ENCODE results near the gene SELL. TPM values are rescaled to one million over a fixed set of nuclear protein-coding genes. Genes with fewer than 3 reads are reported as not detected.

SELL gene
- polyA plus RNA-seq, 1 donor (not counting 4 experiments of a cell fraction or from before 2014, with no cell fraction given) = 0.08 TPM

- H3K9ac ChIP-seq (ENCODE audit: control insufficient read depth, extremely low read depth, insufficient read depth, low read length) = no peak overlapping the region
- no peak overlapping the region for H3K4me3 ChIP-seq (ENCODE audit: control insufficient read depth in 2 of 3, extremely low read depth in 1 of 3, insufficient read depth in 2 of 3, low read depth in 1 of 3, low read length in 3 of 3)
- H4K20me1 ChIP-seq (ENCODE audit: control insufficient read depth, extremely low read depth, insufficient read depth, low read length) = no peaks in the 10 kb centered on the region
- TF ChIP-seq CTCF (optimal IDR thresholded peaks at IDR 0.05 in 1 of 3, IDR thresholded peaks at IDR 0.05 in 1 of 3, conservative IDR thresholded peaks at IDR 0.05 in 1 of 3; ENCODE audit: extremely low read depth in 1 of 3, insufficient read depth in 2 of 3, low read length in 3 of 3) (no peak), EZH2 (IDR thresholded peaks at IDR 0.05; ENCODE audit: low read length) (no peak)
- no peaks in the 10 kb centered on the region for H3K4me1 ChIP-seq (ENCODE audit: control insufficient read depth, extremely low read depth, insufficient read depth, low read length)
- H3K9me1 ChIP-seq (ENCODE audit: control insufficient read depth, extremely low read depth, insufficient read depth, low read length) = no peaks in the 10 kb centered on the region
- FAIRE-seq (no peak), DNase-seq (ENCODE audit: low read depth, low spot score) (no peak)
- no peak overlapping the region for H2AFZ ChIP-seq (ENCODE audit: control insufficient read depth, low read length)
- H3K9me3 ChIP-seq (ENCODE audit: control insufficient read depth, low read depth, low read length) = no peaks in the 10 kb centered on the region
- H3K79me2 ChIP-seq (ENCODE audit: control insufficient read depth, insufficient read depth, low read length) = no peaks in the 10 kb centered on the region
- no peak overlapping the region for H3K27ac ChIP-seq (ENCODE audit: control insufficient read depth, insufficient read depth, low read length)
- H3K36me3 ChIP-seq (ENCODE audit: control insufficient read depth in 2 of 2, extremely low read depth in 1 of 2, insufficient read depth in 2 of 2, low read length in 2 of 2) = no peaks in the 10 kb centered on the region
- no peaks in the 10 kb centered on the region for H3K27me3 ChIP-seq (ENCODE audit: control insufficient read depth, extremely low read depth, insufficient read depth, low read length)
- dilution Hi-C loops (cut with MboI; ENCODE audit: extremely low pct_ligation_motif_present, low sequenced_read_pairs) = no loop called here
- H3K4me2 ChIP-seq (ENCODE audit: control insufficient read depth, extremely low read depth, insufficient read depth, low read depth, low read length) = no peak overlapping the region
Measured at GRCh38 chr1:169746550-169746949, 35.1 kb upstream of the SELL start.

GRCh38 chr1:169745015-169745861 lies 33.8 kb upstream of the SELL start:
- no peaks in the 10 kb centered on the region for H4K20me1 ChIP-seq (ENCODE audit: control insufficient read depth, extremely low read depth, insufficient read depth, low read length)
- no peaks in the 10 kb centered on the region for H3K9me1 ChIP-seq (ENCODE audit: control insufficient read depth, extremely low read depth, insufficient read depth, low read length)
- DNase-seq (ENCODE audit: low read depth, low spot score) (no peak), FAIRE-seq (no peak)
- H3K4me3 ChIP-seq (ENCODE audit: control insufficient read depth in 2 of 3, extremely low read depth in 1 of 3, insufficient read depth in 2 of 3, low read depth in 1 of 3, low read length in 3 of 3) = no peak overlapping the region
- H3K4me2 ChIP-seq (ENCODE audit: control insufficient read depth, extremely low read depth, insufficient read depth, low read depth, low read length) = no peak overlapping the region
- no peak overlapping the region for H3K27ac ChIP-seq (ENCODE audit: control insufficient read depth, insufficient read depth, low read length)
- no peaks in the 10 kb centered on the region for H3K36me3 ChIP-seq (ENCODE audit: control insufficient read depth in 2 of 2, extremely low read depth in 1 of 2, insufficient read depth in 2 of 2, low read length in 2 of 2)
- no peaks in the 10 kb centered on the region for H3K4me1 ChIP-seq (ENCODE audit: control insufficient read depth, extremely low read depth, insufficient read depth, low read length)
- dilution Hi-C loops (cut with MboI; ENCODE audit: extremely low pct_ligation_motif_present, low sequenced_read_pairs) = no loop called here
- H3K79me2 ChIP-seq (ENCODE audit: control insufficient read depth, insufficient read depth, low read length) = no peaks in the 10 kb centered on the region
- TF ChIP-seq EZH2 (IDR thresholded peaks at IDR 0.05; ENCODE audit: low read length) = no peak
- no peak overlapping the region for H2AFZ ChIP-seq (ENCODE audit: control insufficient read depth, low read length)
- no peak overlapping the region for H3K9ac ChIP-seq (ENCODE audit: control insufficient read depth, extremely low read depth, insufficient read depth, low read length)
- H3K27me3 ChIP-seq (ENCODE audit: control insufficient read depth, extremely low read depth, insufficient read depth, low read length) = no peaks in the 10 kb centered on the region
- no peaks in the 10 kb centered on the region for H3K9me3 ChIP-seq (ENCODE audit: control insufficient read depth, low read depth, low read length)

All from keratinocyte (primary cell).